GM12892 (cell line): ENCODE results near the gene PHRF1.

ENCODE experiments used
- DNase-seq: peaks from one replicate; pipeline ENCODE4 v3.0.0; 2011; ENCODE audit not compliant: insufficient read length
- FAIRE-seq: peaks from 2 replicates; lab custom pipeline; 2011; peaks lifted over from hg19 to GRCh38; lab: Jason Lieb, UNC
- POLR2A ChIP-seq: IDR thresholded peaks from 2 replicates; pipeline ENCODE4 v1.6.1; 2011; ENCODE audit warnings: low read depth, low read length, control low read depth
- POLR2AphosphoS5 ChIP-seq: IDR thresholded peaks from 2 replicates; pipeline ENCODE4 v1.6.1; 2011; ENCODE audit warnings: low read depth, low read length, control low read depth
- TAF1 ChIP-seq: IDR thresholded peaks from 2 replicates; pipeline ENCODE4 v1.6.1; 2011; ENCODE audit warnings: low read depth, mild to moderate bottlenecking, control low read depth, low read length, borderline replicate concordance

The PHRF1 gene

DNA sequence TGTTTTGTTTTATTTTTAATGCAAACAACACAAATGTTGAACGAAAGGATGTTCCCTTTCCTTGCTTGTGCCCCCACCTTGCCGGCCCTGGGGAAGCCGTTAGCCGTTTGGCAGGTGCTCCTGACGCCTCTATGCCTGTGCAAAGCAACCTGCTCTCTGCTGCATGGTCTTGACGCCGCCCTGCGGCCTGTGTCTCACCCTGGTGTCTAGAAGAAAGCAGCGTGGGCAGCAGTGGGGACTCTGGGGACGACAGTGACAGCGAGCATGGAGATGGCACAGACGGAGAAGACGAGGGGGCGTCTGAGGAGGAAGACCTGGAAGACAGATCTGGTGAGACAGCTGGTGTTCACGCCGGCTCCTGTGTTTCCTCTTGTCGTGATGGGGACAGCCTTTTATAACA lies 5.5 kb downstream of the PHRF1 start:
- no peak for FAIRE-seq
- DNase-seq, result no peak
- TF ChIP-seq TAF1 (no peak), POLR2AphosphoS5 (no peak), POLR2A (no peak)

GRCh38 chr11:584287-584686 lies 8.0 kb downstream of the PHRF1 start:
- no peak for TF ChIP-seq POLR2AphosphoS5
- TF ChIP-seq TAF1, result no peak
- no peak for TF ChIP-seq POLR2A
- FAIRE-seq (no peak), DNase-seq (no peak)

DNA sequence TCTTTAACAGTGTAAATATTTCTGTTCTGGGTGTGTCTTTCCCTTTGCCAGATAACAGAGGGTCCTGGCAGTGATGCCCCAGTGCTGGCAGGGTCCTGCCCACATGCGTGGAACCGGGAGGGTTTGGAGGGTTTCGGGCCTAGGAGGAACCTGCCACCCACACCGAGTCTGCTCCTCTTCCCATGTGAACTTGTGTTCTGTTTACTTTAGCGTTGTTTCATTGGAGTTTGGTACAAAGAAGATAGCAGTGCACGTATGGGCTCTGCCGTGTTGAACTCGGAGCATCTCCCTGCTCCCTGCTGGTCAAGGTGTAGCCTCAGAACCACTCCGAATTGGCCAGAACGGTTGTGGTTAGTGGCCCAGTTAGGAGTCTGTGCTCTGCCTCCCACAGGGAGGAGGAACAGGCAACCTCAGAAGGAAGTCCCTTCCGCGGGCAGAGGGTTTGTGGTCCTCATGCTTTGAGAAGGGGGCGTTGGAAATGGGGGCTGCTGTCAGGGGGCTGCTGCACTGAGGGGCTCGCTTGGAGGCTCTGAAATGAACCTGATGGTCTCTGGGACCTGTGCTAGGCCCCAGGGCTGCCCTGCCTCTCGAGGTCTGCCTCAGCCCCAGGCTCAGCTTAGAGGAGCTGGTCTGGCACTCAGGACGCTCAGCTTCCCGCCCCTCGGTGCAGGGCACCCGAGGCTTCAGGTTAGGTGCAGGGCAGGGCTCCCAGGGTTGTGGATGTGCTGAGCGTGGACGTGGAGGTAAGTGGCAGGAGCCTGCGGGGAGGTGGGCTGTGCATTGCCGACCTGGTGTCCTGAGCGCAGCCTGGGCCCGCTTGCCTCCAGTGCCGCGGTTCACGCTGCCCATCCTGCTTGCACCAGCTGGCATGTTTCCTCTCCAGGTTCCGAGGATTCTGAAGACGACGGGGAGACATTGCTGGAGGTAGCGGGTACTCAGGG lies 10.4 kb downstream of the PHRF1 start:
- DNase-seq, result no peak

DNA sequence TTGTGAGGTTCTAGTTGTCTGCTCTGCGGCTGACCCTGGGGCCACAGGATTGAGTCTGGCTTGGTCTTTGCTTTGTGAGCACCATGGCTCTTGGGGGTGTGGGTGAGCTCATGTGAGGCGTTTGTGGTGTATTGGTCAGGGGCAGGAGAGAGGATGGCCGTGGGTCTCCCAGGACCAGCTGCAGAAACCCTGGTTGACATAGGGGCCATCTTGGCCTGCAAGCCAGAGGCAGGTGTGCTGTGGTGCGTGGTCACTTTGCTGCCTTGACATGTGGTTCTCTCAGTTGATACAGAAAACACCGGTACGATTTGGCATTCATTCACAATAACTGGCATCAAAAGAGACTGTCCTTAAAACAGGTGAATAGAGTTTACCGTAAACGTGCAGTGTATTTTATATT lies 11.3 kb downstream of the PHRF1 start:
- no peak for DNase-seq
- no peak for TF ChIP-seq TAF1
- no peak for TF ChIP-seq POLR2AphosphoS5
- TF ChIP-seq POLR2A, result no peak
- FAIRE-seq, result no peak

More for the DNA sequence above, 10.4 kb downstream of the PHRF1 start:
- no peak for FAIRE-seq
- TF ChIP-seq POLR2A, result no peak

- TF ChIP-seq POLR2AphosphoS5 (no peak), TAF1 (no peak), POLR2A (no peak)
- DNase-seq (no peak), FAIRE-seq (no peak)
Observed at GRCh38 chr11:587978-588380, 11.7 kb downstream of the PHRF1 start.

DNA sequence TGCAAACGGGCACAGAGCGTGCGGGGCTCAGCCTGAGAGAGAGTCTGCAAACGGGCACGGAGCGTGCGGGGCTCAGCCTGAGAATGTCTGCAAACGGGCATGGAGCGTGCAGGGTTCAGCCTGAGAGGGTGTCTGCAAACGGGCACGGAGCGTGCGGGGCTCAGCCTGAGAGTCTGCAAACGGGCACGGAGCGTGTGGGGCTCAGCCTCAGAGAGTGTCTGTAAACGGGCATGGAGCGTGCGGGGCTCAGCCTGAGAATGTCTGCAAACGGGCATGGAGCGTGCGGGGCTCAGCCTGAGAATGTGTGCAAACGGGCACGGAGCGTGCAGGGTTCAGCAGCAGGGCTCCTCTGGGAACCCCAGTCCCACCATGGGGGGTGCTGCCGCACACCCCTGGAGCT lies 13.5 kb downstream of the PHRF1 start:
- no peak for TF ChIP-seq TAF1
- TF ChIP-seq POLR2A, result no peak
- no peak for TF ChIP-seq POLR2AphosphoS5
- FAIRE-seq (no peak), DNase-seq (no peak)

GRCh38 chr11:590997-591396 lies 14.7 kb downstream of the PHRF1 start:
- TF ChIP-seq POLR2AphosphoS5, result no peak
- no peak for TF ChIP-seq TAF1
- TF ChIP-seq POLR2A, result 0 out of 2 replicates have a peak, but pooled peaks have one; percentile 10
- FAIRE-seq (no peak), DNase-seq (no peak)

DNA sequence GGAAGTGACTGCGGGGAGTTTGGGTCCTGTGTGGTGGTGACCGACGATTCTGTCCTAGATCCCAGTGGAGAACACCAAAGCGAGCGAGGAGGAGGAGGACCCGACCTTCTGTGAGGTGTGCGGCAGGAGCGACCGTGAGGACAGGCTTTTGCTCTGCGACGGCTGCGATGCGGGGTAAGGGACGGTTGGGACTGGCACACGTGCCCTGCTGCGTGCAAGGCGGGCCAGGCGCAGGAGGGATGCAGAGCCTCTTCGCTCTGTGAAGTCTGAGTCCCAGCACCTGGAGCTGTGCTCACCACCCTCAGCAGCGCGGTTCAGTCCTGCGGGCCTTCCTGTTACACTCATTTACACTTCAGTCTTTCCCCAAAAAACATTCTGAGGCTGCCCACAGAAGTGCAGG lies 16.2 kb downstream of the PHRF1 start:
- DNase-seq (no peak), FAIRE-seq (no peak)
- TF ChIP-seq TAF1 (no peak), POLR2AphosphoS5 (no peak), POLR2A (no peak)

GRCh38 chr11:592918-593317 lies 16.6 kb downstream of the PHRF1 start:
- DNase-seq, result no peak
- FAIRE-seq, result no peak
- TF ChIP-seq POLR2A (no peak), TAF1 (no peak), POLR2AphosphoS5 (no peak)

DNA sequence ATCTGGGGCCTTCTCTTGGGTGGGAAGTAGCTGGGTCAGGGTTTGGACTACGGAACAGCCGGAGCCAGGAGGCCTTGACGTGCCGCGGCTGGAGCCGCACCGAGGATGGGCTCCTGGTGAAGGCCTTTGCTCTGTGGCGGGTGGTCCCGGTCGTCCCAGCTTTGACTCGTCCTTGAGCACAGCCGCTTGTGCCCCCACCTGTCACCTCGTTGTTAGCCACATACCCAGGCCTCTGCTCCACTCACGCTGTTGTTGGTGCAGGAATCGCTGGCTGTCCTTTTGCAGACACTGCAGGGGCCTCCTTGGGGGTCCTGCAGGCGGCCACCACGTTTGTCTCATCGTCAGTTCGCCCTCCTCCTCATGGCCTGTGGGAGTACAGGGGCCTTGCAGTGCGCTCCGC lies 17.1 kb downstream of the PHRF1 start:
- TF ChIP-seq POLR2A, result no peak
- no peak for TF ChIP-seq POLR2AphosphoS5
- TF ChIP-seq TAF1, result no peak
- DNase-seq, result no peak
- no peak for FAIRE-seq

DNA sequence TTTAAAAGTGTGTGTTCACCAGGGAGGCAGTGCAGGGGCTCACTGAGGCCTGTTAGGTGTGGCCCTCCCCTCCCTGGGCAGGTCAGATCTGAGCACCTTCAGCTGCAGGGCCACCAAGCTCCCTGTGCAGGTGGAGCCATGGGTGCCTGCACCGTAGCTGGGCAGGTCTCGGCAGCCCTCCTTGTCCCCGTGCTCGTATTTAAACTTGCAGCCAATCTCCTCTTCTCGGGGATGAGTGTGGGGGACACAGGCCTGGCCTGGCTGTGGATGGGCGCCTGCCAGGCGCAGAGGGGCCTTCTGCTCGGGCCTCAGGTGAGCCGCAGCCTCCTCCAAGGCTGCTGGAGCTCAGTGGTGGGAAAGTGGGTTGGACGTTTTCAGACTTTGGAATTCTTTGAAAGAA lies 19.1 kb downstream of the PHRF1 start:
- FAIRE-seq, result no peak
- no peak for DNase-seq
- TF ChIP-seq POLR2A, result no peak
- no peak for TF ChIP-seq TAF1
- TF ChIP-seq POLR2AphosphoS5, result no peak

GRCh38 chr11:596374-596773 lies 20.1 kb downstream of the PHRF1 start:
- FAIRE-seq (no peak), DNase-seq (no peak)

More at GRCh38 chr11:596374-596773, 20.1 kb downstream of the PHRF1 start:
- TF ChIP-seq POLR2AphosphoS5 (no peak), TAF1 (no peak), POLR2A (no peak)
